SU-DHL-6 (cell line): ENCODE measurements around the gene C14orf93.

Source experiments
- EZH2phosphoT487 ChIP-seq: fragments of 200-600 bp; sonication (generic), shearing (Covaris generic); conservative IDR thresholded peaks from 2 replicates; pipeline ENCODE4 v1.6.1; 2018; ENCODE audit warnings: mild to moderate bottlenecking, antibody characterized with exemption, low read length, moderate library complexity, mixed read lengths
- TF ChIP-seq, protein P1 (sequence below): fragments of 200-600 bp; sonication (generic); IDR thresholded peaks from one replicate; pipeline ENCODE4 v1.5.1; 2017; ENCODE audit warnings: antibody characterized with exemption, mild to moderate bottlenecking, low read length, moderate library complexity; ENCODE audit not compliant: insufficient read depth, poor library complexity, severe bottlenecking

DNA sequence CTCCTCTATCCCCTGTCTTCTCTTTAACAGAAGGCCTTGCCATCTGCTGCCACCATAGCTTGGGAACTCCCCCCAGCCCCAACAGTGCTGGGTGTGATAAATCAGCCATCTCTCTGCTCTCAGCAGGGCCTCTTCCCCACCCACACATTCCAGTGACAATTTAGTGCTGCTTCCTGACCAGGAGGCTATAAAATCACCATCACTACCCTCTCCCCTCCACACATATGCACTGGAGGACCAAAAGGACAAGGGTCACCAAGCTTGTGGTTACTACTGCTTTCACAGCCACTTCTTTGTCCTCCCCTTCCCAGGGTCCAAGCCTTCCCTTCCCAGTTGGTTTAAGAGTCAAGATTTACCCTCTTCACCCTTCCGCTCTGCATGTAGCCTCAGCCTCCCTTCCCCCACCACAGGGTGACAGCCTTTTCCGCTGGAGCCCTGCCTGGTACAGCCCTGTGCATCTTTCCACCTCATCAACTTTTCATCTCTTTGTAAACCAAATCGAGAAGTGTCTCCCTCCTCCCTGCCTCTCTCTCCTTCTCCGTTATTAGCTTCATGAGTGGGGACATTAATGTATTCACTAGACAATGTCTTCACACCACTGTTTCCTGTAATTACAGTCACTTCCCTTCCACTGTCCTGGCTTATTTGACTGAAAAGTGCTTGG is 15.3 kb upstream of the C14orf93 start:
- TF ChIP-seq, protein P1, sequence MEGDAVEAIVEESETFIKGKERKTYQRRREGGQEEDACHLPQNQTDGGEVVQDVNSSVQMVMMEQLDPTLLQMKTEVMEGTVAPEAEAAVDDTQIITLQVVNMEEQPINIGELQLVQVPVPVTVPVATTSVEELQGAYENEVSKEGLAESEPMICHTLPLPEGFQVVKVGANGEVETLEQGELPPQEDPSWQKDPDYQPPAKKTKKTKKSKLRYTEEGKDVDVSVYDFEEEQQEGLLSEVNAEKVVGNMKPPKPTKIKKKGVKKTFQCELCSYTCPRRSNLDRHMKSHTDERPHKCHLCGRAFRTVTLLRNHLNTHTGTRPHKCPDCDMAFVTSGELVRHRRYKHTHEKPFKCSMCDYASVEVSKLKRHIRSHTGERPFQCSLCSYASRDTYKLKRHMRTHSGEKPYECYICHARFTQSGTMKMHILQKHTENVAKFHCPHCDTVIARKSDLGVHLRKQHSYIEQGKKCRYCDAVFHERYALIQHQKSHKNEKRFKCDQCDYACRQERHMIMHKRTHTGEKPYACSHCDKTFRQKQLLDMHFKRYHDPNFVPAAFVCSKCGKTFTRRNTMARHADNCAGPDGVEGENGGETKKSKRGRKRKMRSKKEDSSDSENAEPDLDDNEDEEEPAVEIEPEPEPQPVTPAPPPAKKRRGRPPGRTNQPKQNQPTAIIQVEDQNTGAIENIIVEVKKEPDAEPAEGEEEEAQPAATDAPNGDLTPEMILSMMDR, result no peak
- no peak for TF ChIP-seq EZH2phosphoT487
